OCI-LY7 (cell line): ENCODE measurements around the gene CLUH. TPM values are rescaled to one million over a fixed set of nuclear protein-coding genes. Genes with fewer than 3 reads are reported as not detected.
A peak's percentile ranks its signal among the peaks of the same experiment; 100 is the strongest.

ENCODE experiments used
- BruUV-seq: library from RNA; stranded (reverse); fragments of 400-500 nt; replicated peaks from 2 replicates; lab custom pipeline; 2021; lab: Mats Ljungman, UMichigan
- CTCF ChIA-PET: fragments of 300-600 bp; sonication (Branson Sonifier 250); formaldehyde crosslinking; loops from one replicate; lab custom pipeline; 2022; ENCODE audit warnings: antibody characterized with exemption; ENCODE audit not compliant: unreplicated experiment; lab: Charles Lee
- POLR2A ChIA-PET: fragments of 300-600 bp; sonication (Branson Sonifier 250); formaldehyde crosslinking; loops from one replicate; lab custom pipeline; 2022; ENCODE audit warnings: antibody characterized with exemption; lab: Charles Lee
- DNase-seq: peaks from one replicate; pipeline ENCODE4 v3.0.0-alpha.2; 2015; ENCODE audit warnings: low spot score
- H2AFZ ChIP-seq: fragments of 200-600 bp; sonication (generic), shearing (Covaris generic); 2 replicates; pipeline ENCODE4 v1.6.1; 2014; ENCODE audit warnings: mild to moderate bottlenecking, antibody characterized with exemption, low read length, moderate library complexity
- H3K27ac ChIP-seq: fragments of 200-600 bp; sonication (generic); 2 replicates; pipeline ENCODE4 v1.5.1; 2014; ENCODE audit warnings: mixed run types, low read depth, mild to moderate bottlenecking, moderate library complexity, low read length, inconsistent platforms; ENCODE audit not compliant: poor library complexity, severe bottlenecking
- H3K36me3 ChIP-seq: fragments of 200-600 bp; sonication (generic); 2 replicates; pipeline ENCODE4 v1.6.1; 2014; ENCODE audit warnings: mild to moderate bottlenecking, antibody characterized with exemption, low read length, moderate library complexity, mixed read lengths; ENCODE audit not compliant: insufficient read depth
- H3K4me1 ChIP-seq: fragments of 200-600 bp; sonication (generic); 2 replicates; pipeline ENCODE4 v1.5.1; 2014; ENCODE audit warnings: mild to moderate bottlenecking, low read length; ENCODE audit not compliant: insufficient read depth, poor library complexity, severe bottlenecking
- H3K4me2 ChIP-seq: fragments of 200-600 bp; sonication (generic); 2 replicates; pipeline ENCODE4 v1.6.1; 2014; ENCODE audit warnings: mild to moderate bottlenecking, low read length
- H3K4me3 ChIP-seq: fragments of 200-600 bp; sonication (generic); 2 replicates; pipeline ENCODE4 v1.5.1; 2014; ENCODE audit warnings: mild to moderate bottlenecking, low read depth, low read length; ENCODE audit not compliant: poor library complexity, severe bottlenecking
- H3K79me2 ChIP-seq: fragments of 200-600 bp; sonication (generic); 2 replicates; pipeline ENCODE4 v1.6.1; 2016; ENCODE audit warnings: low read depth, mild to moderate bottlenecking, low read length, moderate library complexity, mixed read lengths; ENCODE audit not compliant: insufficient read depth
- H3K9me2 ChIP-seq: fragments of 200-600 bp; sonication (generic); 2 replicates; pipeline ENCODE4 v1.6.1; 2016; ENCODE audit warnings: mild to moderate bottlenecking, low read length, mixed read lengths; ENCODE audit not compliant: insufficient read depth
- H3K9me3 ChIP-seq: fragments of 200-600 bp; sonication (generic); 2 replicates; pipeline ENCODE4 v1.6.1; 2014; ENCODE audit warnings: mild to moderate bottlenecking, mixed run types, low read length, mixed read lengths
- H4K20me1 ChIP-seq: fragments of 200-600 bp; sonication (generic); 2 replicates; pipeline ENCODE4 v1.6.1; 2014; ENCODE audit warnings: mild to moderate bottlenecking, antibody characterized with exemption, low read length, moderate library complexity, mixed read lengths; ENCODE audit not compliant: insufficient read depth
- EZH2phosphoT487 ChIP-seq: fragments of 200-600 bp; sonication (generic); IDR thresholded peaks from 2 replicates; pipeline ENCODE4 v1.6.1; 2018; ENCODE audit warnings: low read depth, borderline replicate concordance, mild to moderate bottlenecking, mixed run types, antibody characterized with exemption, low read length, moderate library complexity, mixed read lengths
- intact Hi-C: fragments of 100-400 bp; cut with micrococcal nuclease; formaldehyde crosslinking; loops from one replicate; pipeline ENCODE4 v1.10.0; 2022; ENCODE audit not compliant: unreplicated experiment
- total RNA-seq, 2 experiments: library from RNA; depleted of rRNA in 1 of 2; stranded (reverse); fragments of >200 nt in 1 of 2; shearing (Covaris generic) in 1 of 2; gene quantifications; 2 replicates each; pipeline ENCODE4 v1.2.3, GENCODE V29; 2014 to 2022
- TF ChIP-seq, protein P1 (sequence below): fragments of 200-600 bp; sonication (generic); conservative IDR thresholded peaks from 2 replicates; pipeline ENCODE4 v1.5.1; 2014; ENCODE audit warnings: mild to moderate bottlenecking, antibody characterized with exemption, low read length, moderate library complexity, mixed read lengths

CLUH gene
- total RNA-seq, 2 experiments from 2014 or later, result 96.3 to 132 TPM

DNA sequence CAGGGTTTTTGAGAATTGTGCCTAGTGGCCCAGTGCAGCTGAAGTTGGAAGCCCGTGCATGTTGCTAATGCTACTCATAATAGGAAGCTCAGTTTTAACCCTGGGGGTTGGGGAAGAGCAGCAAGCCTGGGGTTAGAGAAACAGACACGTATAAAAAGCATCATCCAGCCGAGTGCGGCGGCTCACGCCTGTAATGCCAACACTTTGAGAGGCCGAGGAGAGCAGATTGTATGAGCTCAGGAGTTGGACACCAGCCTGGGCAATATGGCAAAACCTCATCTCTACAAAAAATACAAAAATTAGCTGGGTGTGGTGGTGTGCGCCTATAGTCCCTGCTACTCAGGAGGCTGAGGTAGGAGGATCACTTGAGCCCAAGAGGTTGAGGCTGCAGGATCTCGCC lies 2.3 kb upstream of the CLUH start:
- CTCF ChIA-PET, result no interaction called here
- POLR2A ChIA-PET, result no interaction called here
- H3K27ac ChIP-seq, result no peak overlapping the region
- no peak for DNase-seq
- TF ChIP-seq EZH2phosphoT487, result no peak
- TF ChIP-seq, protein P1, sequence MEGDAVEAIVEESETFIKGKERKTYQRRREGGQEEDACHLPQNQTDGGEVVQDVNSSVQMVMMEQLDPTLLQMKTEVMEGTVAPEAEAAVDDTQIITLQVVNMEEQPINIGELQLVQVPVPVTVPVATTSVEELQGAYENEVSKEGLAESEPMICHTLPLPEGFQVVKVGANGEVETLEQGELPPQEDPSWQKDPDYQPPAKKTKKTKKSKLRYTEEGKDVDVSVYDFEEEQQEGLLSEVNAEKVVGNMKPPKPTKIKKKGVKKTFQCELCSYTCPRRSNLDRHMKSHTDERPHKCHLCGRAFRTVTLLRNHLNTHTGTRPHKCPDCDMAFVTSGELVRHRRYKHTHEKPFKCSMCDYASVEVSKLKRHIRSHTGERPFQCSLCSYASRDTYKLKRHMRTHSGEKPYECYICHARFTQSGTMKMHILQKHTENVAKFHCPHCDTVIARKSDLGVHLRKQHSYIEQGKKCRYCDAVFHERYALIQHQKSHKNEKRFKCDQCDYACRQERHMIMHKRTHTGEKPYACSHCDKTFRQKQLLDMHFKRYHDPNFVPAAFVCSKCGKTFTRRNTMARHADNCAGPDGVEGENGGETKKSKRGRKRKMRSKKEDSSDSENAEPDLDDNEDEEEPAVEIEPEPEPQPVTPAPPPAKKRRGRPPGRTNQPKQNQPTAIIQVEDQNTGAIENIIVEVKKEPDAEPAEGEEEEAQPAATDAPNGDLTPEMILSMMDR, result no peak
- no peaks in the 10 kb centered on the region for H4K20me1 ChIP-seq
- H3K4me1 ChIP-seq, result peaks cover 24% of the 10 kb centered on the region
- peaks cover 9% of the 10 kb centered on the region for H3K36me3 ChIP-seq
- peaks cover 42% of the 10 kb centered on the region for H3K79me2 ChIP-seq
- no peak overlapping the region for H3K4me3 ChIP-seq
- H2AFZ ChIP-seq, result no peak overlapping the region
- H3K9me3 ChIP-seq, result no peaks in the 10 kb centered on the region
- H3K9me2 ChIP-seq, result no peaks in the 10 kb centered on the region
- intact Hi-C loops, result loop anchor here (5.0 kb wide), 1 partner anchor 202 kb away; the partner anchor contains the start of gene METTL16
- H3K4me2 ChIP-seq, result peak overlapping the region; percentile 22; the same call in 1 of the 2 replicates
- BruUV-seq, result no TSS peak

DNA sequence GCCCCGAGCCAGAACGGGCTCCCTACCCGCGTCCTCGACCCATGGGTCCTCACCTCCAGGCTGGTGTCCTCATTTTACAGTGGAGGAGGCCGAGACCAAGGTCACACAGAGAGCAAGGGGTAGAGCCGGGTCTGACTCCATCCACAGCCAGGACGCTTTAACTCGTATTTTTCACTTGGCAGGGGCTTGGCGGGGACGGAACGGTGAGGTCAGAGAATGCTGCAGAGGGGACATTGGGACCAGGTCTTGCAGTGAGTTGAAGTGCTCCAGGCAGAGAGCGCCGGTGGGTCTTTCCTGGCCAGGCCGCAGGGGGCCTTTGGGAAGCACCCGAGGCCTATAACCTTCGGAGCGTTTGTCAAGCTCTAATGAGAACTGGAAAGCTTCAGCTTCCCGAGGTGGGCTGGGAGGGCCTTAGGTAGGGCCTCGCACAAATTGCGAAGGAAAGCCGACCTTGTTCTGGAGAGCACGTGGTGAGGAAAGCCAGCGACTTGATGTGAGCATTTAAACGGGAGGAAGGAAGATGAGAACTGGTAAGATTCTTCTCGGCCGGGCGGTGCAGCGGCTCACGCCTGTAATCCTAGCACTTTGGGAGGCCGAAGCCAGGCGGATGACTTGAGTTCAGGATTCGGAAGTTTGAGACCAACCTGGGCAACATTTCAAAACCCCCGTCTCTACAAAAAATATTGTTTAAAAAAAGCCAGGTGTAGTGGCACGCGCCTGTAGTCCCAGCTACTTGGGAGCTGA lies 908 bp upstream of the CLUH start:
- Histone ChIP-seq H3K79me2 (peaks cover 56% of the 10 kb centered on the region), H4K20me1 (peaks cover 6% of the 10 kb centered on the region; the same call in 1 of the 2 replicates), H3K27ac (peak overlapping the region; percentile 42), H3K4me1 (peaks cover 35% of the 10 kb centered on the region), H3K36me3 (peaks cover 17% of the 10 kb centered on the region), H3K9me3 (no peaks in the 10 kb centered on the region), H2AFZ (peak overlapping the region; percentile 78), H3K4me2 (peak overlapping the region; percentile 100), H3K9me2 (no peaks in the 10 kb centered on the region), H3K4me3 (peak overlapping the region; percentile 100)
- peak; percentile 30 for DNase-seq
- TF ChIP-seq, protein P1, result no peak
- TF ChIP-seq EZH2phosphoT487, result no peak
- ChIA-PET CTCF (no interaction called here), POLR2A (no interaction called here)
- intact Hi-C loops, result loop anchor here (1.0 to 5.0 kb wide), 2 partner anchors 200 to 311 kb away; partner anchors contain the start of genes METTL16 and MNT
- TSS peak; percentile 79 for BruUV-seq
